ENCODE data around the gene PARD3B. TPM values are rescaled to one million over a fixed set of nuclear protein-coding genes. Genes with fewer than 3 reads are reported as not detected.

The PARD3B gene
- total and polyA plus RNA-seq, 7 donors: 0.42 to 6.0 (median 4.8) TPM

- intact Hi-C loops (cut with DNase I): no loop called here
- ATAC-seq: no peak
- WGBS, 3 donors: 58 to 80% (median 69%) methylated on average over 3 of the region's 3 CpGs
Measured at GRCh38 chr2:205409411-205409810, 864.1 kb downstream of the PARD3B start.

GRCh38 chr2:205411558-205411957, 866.3 kb downstream of the PARD3B start:
- no peak for TF ChIP-seq CTCF (IDR thresholded peaks at IDR 0.05)
- WGBS, 3 donors: 21 to 42% (median 29%) methylated on average over 4 of the region's 4 CpGs
- no peak overlapping the region for H3K27ac ChIP-seq
- intact Hi-C loops (cut with DNase I): no loop called here
- no peaks in the 10 kb centered on the region for H3K9me3 ChIP-seq
- no peaks in the 10 kb centered on the region for H3K27me3 ChIP-seq (ENCODE audit: insufficient read depth in 3 of 3, low read length in 2 of 3)
- DNase-seq (no peak), ATAC-seq (no peak)
- no peaks in the 10 kb centered on the region for H3K36me3 ChIP-seq (ENCODE audit: insufficient read depth in 1 of 2, low read depth in 1 of 2)
- peaks cover 4% of the 10 kb centered on the region for H3K4me1 ChIP-seq
- H3K4me3 ChIP-seq: no peak overlapping the region

More at GRCh38 chr2:205409411-205409810, 864.1 kb downstream of the PARD3B start:
- Histone ChIP-seq H3K4me1 (peaks cover 4% of the 10 kb centered on the region), H3K36me3 (ENCODE audit: insufficient read depth in 1 of 2, low read depth in 1 of 2) (no peaks in the 10 kb centered on the region), H3K27ac (no peak overlapping the region), H3K9me3 (no peaks in the 10 kb centered on the region), H3K27me3 (ENCODE audit: insufficient read depth in 3 of 3, low read length in 2 of 3) (no peaks in the 10 kb centered on the region), H3K4me3 (no peak overlapping the region)
- no peak for DNase-seq
- no peak for TF ChIP-seq CTCF (IDR thresholded peaks at IDR 0.05)

GRCh38 chr2:205424326-205424725, 879.1 kb downstream of the PARD3B start:
- H3K9me3 ChIP-seq: no peaks in the 10 kb centered on the region
- no peak for ATAC-seq
- intact Hi-C loops (cut with DNase I): no loop called here
- no peak overlapping the region for H3K4me3 ChIP-seq
- 63 to 76% (median 64%) methylated on average over 4 of the region's 4 CpGs for WGBS, 3 donors
- DNase-seq: no peak
- TF ChIP-seq CTCF (IDR thresholded peaks at IDR 0.05): no peak
- H3K36me3 ChIP-seq (ENCODE audit: insufficient read depth in 1 of 2, low read depth in 1 of 2): no peaks in the 10 kb centered on the region
- no peak overlapping the region for H3K27ac ChIP-seq
- no peaks in the 10 kb centered on the region for H3K4me1 ChIP-seq
- H3K27me3 ChIP-seq (ENCODE audit: insufficient read depth in 3 of 3, low read length in 2 of 3): no peaks in the 10 kb centered on the region

- intact Hi-C loops (cut with DNase I): no loop called here
- H3K27me3 ChIP-seq (ENCODE audit: insufficient read depth in 3 of 3, low read length in 2 of 3): no peaks in the 10 kb centered on the region
- no peak for TF ChIP-seq CTCF (IDR thresholded peaks at IDR 0.05)
- ATAC-seq: no peak
- no peak for DNase-seq
- H3K4me3 ChIP-seq: no peak overlapping the region
- H3K36me3 ChIP-seq (ENCODE audit: insufficient read depth in 1 of 2, low read depth in 1 of 2): no peaks in the 10 kb centered on the region
- 88 to 98% (median 95%) methylated on average over 2 of the region's 2 CpGs for WGBS, 3 donors
- no peaks in the 10 kb centered on the region for H3K9me3 ChIP-seq
- H3K27ac ChIP-seq: no peak overlapping the region
- H3K4me1 ChIP-seq: no peaks in the 10 kb centered on the region
Measured at GRCh38 chr2:205425102-205425501, 879.8 kb downstream of the PARD3B start.

GRCh38 chr2:205427112-205427511, 881.8 kb downstream of the PARD3B start:
- Histone ChIP-seq H3K9me3 (no peaks in the 10 kb centered on the region), H3K4me3 (no peak overlapping the region), H3K36me3 (ENCODE audit: insufficient read depth in 1 of 2, low read depth in 1 of 2) (no peaks in the 10 kb centered on the region), H3K27me3 (ENCODE audit: insufficient read depth in 3 of 3, low read length in 2 of 3) (no peaks in the 10 kb centered on the region), H3K27ac (no peak overlapping the region), H3K4me1 (no peaks in the 10 kb centered on the region)
- DNase-seq (no peak), ATAC-seq (no peak)
- 84 to 94% (median 89%) methylated on average over 3 of the region's 3 CpGs for WGBS, 3 donors
- intact Hi-C loops (cut with DNase I): no loop called here
- TF ChIP-seq CTCF (IDR thresholded peaks at IDR 0.05): no peak
